Stimulated activated CD4-positive, alpha-beta T cell treated with anti-CD3 and anti-CD28 coated beads, Interleukin-12 subunit alpha, Interleukin-12 subunit beta, amount 100 ng/mL, for 4 hours (primary cell): ENCODE measurements around the gene TAGLN3.
"Not testable (repeated sequence)": the region's sequence is repeated elsewhere in the genome, so short reads cannot be mapped to it uniquely, and the experiment has no call there.

Experiments used
- DNase-seq: peaks from one replicate; pipeline ENCODE4 v3.0.0-alpha.2; 2020

Gene TAGLN3

GRCh38 chr3:112011376-112011940, 12.7 kb downstream of the TAGLN3 start:
- no peak for DNase-seq

DNA sequence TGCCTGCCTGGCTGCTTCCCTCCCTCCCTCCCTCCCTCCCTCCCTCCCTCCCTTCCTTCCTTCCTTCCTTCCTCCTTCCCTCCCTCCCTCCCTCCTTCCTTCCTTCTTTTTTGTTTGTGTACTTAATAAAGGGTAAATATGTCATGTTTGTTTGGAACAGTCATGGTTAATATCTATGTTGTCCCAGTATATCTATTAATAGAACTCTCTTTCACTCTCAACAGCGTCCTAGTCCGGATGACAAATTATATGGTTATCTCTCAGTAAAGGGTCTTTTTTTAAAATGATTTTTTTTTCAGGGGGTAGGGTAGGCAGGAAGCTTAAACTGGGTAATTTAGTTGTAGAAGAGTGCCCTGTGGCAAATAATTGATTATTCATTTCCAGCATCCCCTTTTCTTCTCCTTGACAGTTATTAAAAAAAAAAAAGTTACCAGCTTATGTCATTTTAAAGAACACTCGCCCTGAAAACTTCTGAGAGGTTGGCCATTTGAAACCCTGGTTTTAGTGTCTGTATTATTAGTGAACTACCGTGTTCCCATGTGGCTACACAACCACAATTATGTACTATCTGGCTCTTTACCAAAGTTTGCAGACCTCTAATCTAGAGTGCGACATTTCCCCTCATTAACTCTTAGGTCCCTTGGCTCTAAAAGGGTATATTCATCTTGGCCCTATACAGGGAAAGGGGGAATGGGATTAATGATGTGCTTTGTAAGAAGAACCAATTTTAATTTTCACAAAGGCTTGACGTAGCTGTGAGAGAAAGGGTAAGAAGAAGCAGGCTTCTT, 13.7 kb downstream of the TAGLN3 start:
- DNase-seq: no peak

DNA sequence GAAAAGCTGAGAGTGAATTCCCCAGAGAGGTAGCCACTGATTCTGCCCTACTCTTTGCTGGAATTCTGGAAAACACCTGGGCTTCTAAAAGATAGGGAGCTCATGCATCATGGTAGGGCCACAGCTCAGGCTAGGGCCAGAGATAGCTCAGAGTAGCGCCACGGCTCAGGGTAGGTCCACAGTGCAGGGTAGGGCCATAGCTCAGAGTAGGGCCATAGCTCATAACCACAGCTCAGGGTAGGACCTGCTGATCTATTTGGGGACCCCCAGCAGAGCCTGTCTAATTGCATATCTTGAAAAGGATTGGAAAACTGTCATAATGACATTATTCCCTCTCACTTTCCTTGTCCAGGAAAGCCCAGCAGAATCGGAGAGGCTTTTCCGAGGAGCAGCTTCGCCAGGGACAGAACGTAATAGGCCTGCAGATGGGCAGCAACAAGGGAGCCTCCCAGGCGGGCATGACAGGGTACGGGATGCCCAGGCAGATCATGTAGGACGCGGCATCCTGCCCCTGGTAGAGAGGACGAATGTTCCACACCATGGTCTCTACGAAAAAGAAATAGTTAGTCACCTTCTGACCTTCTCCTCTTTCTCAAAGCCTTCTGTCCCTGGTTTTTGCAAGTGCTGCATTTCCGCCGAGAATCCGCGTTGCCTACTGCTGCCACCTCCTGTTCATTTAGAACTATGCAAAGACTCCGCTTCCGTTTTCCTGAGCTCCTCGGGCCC, 14.5 kb downstream of the TAGLN3 start:
- DNase-seq: peak; percentile 53

DNA sequence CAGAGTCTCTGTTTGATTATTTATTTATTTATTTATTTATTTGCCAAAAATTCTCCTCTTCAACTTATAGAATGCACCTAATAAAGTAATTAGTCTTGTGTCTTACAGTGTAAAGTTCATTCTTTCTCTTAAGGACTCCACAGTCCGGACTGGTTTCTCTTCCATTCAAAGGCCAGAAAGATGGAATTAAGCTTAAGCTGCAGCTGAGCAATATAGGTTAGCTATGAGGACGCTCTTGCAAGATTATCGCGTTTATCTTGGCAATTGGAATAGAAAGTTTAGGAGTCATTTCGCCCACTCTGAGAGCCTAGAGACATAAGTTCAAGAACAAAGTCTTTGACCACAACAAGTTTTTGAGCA, 15.0 kb downstream of the TAGLN3 start:
- no peak for DNase-seq

DNA sequence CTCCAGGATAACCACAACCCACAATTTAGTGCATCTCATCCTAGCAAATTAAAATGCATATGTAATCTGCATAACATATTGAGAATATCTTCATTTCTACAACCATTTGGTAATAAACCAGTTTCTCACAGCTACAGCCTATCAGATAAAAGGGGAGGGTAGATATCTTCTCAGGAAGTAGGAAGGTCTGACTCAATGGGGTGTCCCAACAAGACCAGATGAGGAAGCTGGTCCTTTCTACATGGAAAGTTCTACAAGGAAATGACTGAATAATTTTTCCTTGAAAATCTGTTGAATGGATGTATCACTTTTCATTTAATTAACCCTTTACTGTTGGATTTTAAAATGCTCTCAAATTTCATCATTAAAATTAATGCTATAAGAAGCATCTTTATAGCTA, 18.4 kb downstream of the TAGLN3 start:
- DNase-seq: no peak

DNA sequence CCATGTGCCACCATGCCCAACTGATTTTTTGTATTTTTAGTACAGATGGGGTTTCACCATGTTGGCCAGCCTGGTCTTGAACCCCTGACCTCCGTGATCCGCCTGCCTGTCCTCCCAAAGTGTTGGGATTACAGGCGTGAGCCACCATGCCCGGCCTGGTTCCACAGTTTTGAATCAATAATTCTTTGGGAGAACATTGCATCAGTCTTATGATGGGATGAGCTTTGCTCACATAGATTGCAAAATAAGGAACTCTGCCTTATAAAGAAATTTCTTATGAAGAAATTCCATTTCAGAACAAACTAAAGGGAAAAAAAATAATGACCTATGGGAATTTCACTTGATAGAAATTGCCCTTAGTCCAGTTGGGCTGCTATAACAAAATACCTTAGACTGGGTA, 20.0 kb downstream of the TAGLN3 start:
- no peak for DNase-seq

DNA sequence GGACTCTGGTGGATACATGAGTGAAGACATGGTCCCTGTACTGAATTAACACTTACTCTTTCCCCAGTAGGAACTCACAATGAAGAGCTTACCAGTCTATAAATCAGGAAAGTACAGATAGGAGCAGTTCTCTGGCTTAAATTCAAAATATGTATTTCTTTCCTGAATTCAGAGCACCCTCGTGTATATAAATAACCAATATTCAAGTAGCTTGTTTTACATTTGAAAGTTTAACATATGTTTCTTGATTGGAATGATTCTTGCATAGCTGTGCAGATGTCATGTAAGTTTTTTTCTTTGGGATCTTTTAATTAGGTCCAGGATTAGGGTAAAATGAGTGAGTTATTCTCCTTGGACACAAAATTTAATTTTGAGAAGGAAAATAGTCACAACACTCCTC, 21.0 kb downstream of the TAGLN3 start:
- DNase-seq: no peak

- DNase-seq: no peak
These were observed 22.0 kb downstream of the TAGLN3 start for GRCh38 chr3:112020674-112021085.

GRCh38 chr3:112027142-112027541, 28.4 kb downstream of the TAGLN3 start:
- DNase-seq: no peak

GRCh38 chr3:112027826-112028225, 29.1 kb downstream of the TAGLN3 start:
- no peak for DNase-seq

DNA sequence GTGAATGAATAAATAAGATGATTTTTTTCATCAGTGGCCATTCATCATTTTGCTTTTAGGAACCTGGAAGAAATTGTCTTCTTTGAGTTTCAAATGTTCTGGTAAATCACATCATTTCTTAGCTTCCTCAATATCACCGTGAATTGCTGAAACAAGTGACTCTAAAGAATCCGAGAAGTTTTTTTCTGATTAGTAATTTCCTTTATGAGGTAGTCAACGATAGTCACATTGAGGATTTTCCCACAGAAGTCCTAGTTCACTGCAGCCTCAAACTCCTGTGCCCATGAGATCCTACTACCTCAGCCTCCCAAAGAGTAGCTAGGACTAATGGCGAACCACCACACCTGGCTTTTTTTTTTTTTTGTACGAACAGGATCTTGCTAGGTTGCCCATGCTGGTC, 32.2 kb downstream of the TAGLN3 start:
- no peak for DNase-seq

GRCh38 chr3:112032098-112032731, 33.5 kb downstream of the TAGLN3 start:
- no peak for DNase-seq

DNA sequence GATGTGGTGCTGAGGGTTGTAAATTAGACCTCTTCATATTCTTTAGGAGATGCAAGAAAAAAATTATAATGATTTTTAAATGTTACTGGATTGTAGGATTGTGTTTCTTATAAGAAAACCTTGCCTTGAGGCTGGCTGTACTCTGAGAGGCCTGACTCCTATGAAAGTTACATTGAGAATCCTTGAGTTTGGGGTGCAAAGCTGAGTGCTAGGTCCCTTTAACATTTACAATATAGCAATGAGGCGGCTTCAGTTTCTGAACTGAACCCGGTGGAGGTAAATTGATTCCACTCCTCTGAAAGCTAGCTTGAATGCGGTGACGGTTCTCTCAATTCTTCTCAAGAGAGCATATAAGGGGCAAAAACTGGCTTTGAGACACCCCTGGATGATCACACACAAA, 35.7 kb downstream of the TAGLN3 start, which contains the start of gene TMPRSS7:
Gene TMPRSS7, plus strand, starts transcription at position 301 of the 400 bp plus-strand sequence. CDS start 110 bp downstream, outside the sequence.
- DNase-seq: no peak

- no peak for DNase-seq
These were observed 36.5 kb downstream of the TAGLN3 start for GRCh38 chr3:112035241-112035640.

- DNase-seq: not testable (repeated sequence)
These were observed 38.5 kb downstream of the TAGLN3 start for GRCh38 chr3:112037194-112037593.

DNA sequence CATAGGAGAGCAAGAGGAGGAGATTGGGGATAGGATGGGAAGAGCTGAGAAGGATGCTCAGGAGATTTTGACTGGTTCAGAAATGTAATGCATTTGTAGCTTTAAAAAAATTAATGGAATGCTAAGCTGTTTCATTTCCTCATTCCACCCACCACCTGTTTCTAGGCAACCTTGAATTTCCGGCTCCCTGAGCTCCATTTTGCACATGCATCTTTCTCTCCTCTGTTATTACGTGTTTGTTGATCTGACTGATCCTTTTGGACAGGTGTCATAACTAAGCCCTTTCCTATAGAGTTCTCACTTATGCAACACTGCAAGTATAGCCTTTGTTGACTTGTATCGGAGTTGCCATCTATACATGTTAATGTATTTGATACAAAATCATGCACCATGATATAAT, 40.1 kb downstream of the TAGLN3 start:
- DNase-seq: no peak

GRCh38 chr3:112041321-112041720, 42.6 kb downstream of the TAGLN3 start:
- DNase-seq: no peak

DNA sequence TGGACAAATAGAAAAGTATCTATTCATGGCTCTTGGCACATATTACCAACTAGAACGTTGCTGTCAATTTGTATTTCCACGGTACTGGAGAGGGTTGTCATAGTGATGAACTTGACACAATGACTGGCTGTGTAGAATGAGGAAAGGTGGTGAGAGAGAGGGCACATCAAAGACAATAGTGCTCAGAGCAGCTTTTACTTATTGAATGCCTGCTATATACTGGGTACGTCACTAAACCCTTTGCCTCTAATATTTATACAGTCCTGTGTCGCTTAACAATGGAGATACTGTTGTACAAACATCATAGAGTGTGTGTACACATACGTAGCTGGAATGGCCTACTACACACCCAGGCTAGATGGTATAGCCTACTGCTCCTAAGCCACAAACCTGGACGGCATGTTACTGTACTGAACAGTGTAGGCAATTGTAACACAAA, 44.1 kb downstream of the TAGLN3 start:
- no peak for DNase-seq

DNA sequence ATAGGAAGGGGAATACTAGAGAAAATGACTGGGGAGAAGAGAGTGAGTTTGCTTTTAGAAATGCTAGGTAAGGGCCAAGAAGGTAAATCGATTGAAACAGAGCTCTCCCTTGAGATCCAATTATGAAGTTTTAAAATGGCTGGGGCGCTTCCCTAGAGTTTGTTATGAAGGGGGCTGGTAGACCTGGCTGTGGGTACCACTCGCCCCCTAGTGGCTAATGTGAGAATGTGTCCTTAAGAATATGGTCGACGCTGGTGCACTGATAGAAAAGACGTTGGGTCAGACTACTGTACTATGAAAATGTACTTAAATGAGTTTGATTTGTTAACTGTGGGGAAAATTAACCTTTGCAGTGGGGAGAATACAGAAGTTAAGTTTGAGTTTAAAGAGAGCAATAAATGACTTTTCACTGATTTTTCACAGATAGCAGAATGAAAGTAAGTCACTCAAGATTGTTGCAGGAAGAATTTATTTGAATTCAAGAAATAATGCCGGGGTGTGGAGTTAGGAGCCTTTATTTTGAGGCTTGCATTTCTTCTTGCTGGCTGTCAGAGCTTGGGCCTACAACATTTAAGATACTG, 45.0 kb downstream of the TAGLN3 start:
- peak; percentile 20 for DNase-seq

- DNase-seq: no peak
These were observed 47.9 kb downstream of the TAGLN3 start for GRCh38 chr3:112046599-112046998.

GRCh38 chr3:112047264-112047663, 48.5 kb downstream of the TAGLN3 start:
- DNase-seq: no peak

DNA sequence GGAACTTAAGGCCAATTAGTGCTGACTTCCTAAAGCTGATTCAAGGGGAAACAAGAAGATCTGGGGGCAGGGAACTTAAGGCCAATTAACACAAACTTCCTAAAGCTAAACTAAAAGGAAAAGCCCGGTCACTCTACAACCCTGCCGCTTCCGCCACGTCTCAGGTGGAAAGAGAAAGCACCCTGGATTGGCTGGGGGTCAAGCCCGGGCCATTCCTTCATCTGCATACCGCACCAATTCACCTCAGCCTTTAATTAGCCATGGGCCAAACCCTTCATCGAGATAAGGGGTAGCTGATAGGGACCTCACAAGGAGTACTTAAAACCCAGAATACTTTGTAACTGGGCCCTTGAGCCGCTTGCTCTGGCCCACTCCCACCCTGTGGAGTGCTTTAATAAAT, 50.2 kb downstream of the TAGLN3 start:
- no peak for DNase-seq

DNA sequence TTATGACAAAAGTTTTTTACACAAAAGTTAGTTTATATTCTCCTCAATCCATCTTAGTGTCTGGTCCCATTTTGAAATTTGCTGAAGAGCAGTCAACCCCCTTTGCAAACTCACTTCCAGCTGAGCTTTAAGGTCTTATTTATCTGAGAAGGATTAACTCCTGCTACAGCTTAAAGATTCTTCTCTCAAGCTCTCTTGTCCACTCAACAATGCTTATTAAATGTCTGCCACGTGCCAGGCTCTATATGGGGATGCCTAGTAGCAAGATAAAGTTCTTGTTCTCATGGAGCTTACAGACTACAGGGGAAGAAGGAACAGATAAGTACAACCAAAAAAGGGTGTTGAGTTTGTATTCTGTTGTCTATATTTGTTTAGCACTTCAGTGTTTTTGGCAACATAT, 54.5 kb downstream of the TAGLN3 start:
- DNase-seq: no peak
